Fibroblast of villous mesenchyme (primary cell): Measurements from ENCODE around the gene CCDC112. TPM values are rescaled to one million over a fixed set of nuclear protein-coding genes. Genes with fewer than 3 reads are reported as not detected.
"Not testable (repeated sequence)": the region's sequence is repeated elsewhere in the genome, so short reads cannot be mapped to it uniquely, and the experiment has no call there.

Experiments used
- DNase-seq: peaks from one replicate; pipeline ENCODE4 v3.0.0-alpha.2; 2010; ENCODE audit warnings: low read depth
- H3K4me3 ChIP-seq: 2 replicates; pipeline ENCODE4 v1.5.1; 2011; ENCODE audit warnings: low read depth, mild to moderate bottlenecking, low read length
- CTCF ChIP-seq: IDR thresholded peaks from 2 replicates; pipeline ENCODE4 v1.5.1; 2012; ENCODE audit warnings: low read depth, mild to moderate bottlenecking, low read length; ENCODE audit not compliant: insufficient read depth
- total RNA-seq: library from RNA; depleted of rRNA; stranded (reverse); fragments of >200 nt; gene quantifications from 2 replicates; pipeline ENCODE4 v1.2.3, GENCODE V29; 2012

The CCDC112 gene
- total RNA-seq, 1 donor = 5.2 TPM

GRCh38 chr5:115264786-115265185, 31.7 kb downstream of the CCDC112 start:
- no peak overlapping the region for H3K4me3 ChIP-seq
- DNase-seq = no peak
- TF ChIP-seq CTCF = no peak

DNA sequence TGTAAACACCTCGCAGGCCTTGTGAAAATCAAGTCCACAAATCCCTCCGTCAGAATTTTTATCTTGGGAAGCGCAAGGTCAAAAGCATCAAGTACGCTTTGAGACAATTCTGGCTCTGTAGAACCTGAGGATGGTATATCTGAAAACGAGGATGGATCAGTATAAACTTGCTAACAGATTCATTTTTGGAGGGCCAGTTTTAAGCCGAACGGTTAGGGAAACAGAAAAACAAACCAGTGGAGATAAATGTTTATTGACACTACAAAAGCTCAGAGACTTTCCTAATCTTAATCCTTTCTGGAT, 33.4 kb downstream of the CCDC112 start:
- peak overlapping the region; percentile 95 for H3K4me3 ChIP-seq
- no peak for DNase-seq
- TF ChIP-seq CTCF = no peak

DNA sequence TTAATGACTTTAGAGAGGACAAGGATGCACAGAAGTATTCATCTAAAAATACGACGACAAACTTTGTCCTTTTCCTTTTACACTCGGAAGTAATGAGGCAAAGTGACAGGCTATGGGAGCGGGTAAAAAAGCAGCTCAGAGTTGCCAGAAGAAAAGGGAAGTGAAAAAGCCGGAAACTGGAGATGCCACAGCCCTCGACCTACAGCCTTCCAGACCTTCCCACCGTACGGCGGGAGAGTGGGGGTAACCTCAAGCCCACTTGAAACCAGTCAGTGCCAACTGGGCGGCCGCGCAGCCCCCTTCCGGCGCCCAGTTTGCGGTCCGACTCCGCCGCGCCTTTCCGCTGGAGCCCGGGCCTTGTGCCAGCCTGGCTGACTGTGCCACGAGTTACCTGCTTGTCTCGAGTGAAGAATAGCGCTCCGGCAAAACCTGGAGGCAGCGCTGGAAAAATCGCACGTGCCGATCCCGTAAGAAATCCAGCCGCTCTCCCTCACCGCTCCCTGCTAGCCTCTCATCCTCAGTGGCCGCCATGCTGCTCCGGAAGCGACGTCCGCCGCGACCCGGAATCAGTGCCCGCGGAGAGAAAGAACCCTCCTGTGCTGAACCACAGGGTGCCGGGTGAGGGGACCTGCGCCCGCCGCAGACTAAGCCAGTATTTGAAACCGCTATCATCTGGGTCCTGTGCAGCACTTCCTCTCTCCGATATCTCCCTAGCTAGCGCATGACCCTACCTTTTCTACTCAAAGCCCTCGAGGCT, 34.0 kb downstream of the CCDC112 start, which contains the start of gene PGGT1B:
TSS of gene PGGT1B (minus strand) at position 557 of the 757 bp plus-strand sequence. CDS start at position 531, 26 bp downstream.
- no peak for TF ChIP-seq CTCF
- DNase-seq = peak; percentile 67
- H3K4me3 ChIP-seq = peak within 1 kb of the TSS; percentile 95

- H3K4me3 ChIP-seq = peak overlapping the region; percentile 95
- peak; percentile 51 for DNase-seq
- TF ChIP-seq CTCF = no peak
These were observed 34.5 kb downstream of the CCDC112 start for GRCh38 chr5:115262011-115262320.

- DNase-seq = no peak
- no peak for TF ChIP-seq CTCF
- no peak overlapping the region for H3K4me3 ChIP-seq
These were observed 36.2 kb downstream of the CCDC112 start for GRCh38 chr5:115260248-115260647.

- no peak for DNase-seq
- no peak for TF ChIP-seq CTCF
- H3K4me3 ChIP-seq = no peak overlapping the region
These were observed 38.5 kb downstream of the CCDC112 start for GRCh38 chr5:115257981-115258380.

DNA sequence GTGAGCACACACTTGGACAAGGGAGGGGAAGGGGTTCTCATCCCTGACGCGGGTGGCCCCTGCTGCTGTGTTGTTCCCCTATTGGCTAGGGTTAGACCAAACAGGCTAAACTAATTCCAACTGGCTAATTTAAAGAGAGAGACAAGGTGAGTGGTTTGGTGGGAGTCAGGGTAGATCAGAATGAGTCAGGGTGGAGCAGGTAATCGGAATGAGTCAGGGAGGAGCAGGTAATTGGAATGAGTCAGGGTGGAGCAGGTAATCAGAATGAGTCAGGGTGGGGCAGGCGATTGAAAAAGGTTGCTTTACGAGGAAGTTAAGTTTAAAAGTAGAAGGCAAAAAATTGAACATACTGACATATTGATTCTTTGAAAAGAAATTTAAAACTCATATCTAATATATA, 47.1 kb downstream of the CCDC112 start:
- H3K4me3 ChIP-seq = not testable (repeated sequence)

More for the DNA sequence above, 47.1 kb downstream of the CCDC112 start:
- not testable (repeated sequence) for DNase-seq
